Measurements from ENCODE around the gene CDYL. TPM values are rescaled to one million over a fixed set of nuclear protein-coding genes. Genes with fewer than 3 reads are reported as not detected.

CDYL gene
- total and polyA plus RNA-seq, 2 of the 4 experiments (the other 2 are of a cell fraction), result 14.2 to 92.1 TPM

DNA sequence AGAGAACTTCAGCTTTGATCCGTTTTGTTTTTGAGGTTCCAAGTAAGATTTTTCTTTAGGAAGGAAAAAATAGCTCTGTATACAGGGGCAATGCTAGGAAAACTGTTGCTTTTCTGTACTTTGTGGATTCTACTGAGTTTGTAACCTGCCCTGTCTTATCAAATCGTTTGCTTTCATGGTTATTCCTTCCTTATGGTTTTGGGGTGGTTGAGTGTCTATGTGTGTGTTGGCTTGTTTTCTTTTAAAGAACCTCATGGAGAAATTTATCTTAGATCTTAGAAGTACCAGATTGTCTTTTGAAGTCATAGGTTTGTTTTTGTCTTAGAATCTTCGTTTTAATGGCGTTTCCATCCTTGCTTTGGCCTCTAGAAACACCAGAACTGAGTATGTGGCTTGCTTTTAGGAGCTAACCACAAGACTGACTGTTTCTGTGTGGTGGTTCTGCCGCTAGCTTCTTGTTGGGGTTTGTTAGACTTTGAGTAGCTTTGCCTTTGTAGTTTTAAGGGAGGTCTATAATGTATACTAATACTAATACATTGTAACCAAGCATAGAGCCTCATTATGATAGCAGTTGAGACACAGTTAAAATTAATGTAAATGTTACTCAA, 140.9 kb downstream of the CDYL start:
- no TSS peak for BruUV-seq (replicated peaks)
- peaks cover 13% of the 10 kb centered on the region for H3K9me1 ChIP-seq (ENCODE audit: insufficient read depth, low read length)
- dilution Hi-C loops (cut with HindIII; ENCODE audit: low sequenced_read_pairs, unreplicated experiment), result no loop called here
- H2AFZ ChIP-seq (replicated peaks; ENCODE audit: low read length, poor library complexity), result no peak overlapping the region
- H3K79me1 ChIP-seq (ENCODE audit: low read depth in 1 of 2, low read length in 2 of 2), result peaks cover 19 to 71% of the 10 kb centered on the region in 2 experiments
- no peak overlapping the region for H2BK20ac ChIP-seq (ENCODE audit: low read depth, low read length)
- H4K91ac ChIP-seq (ENCODE audit: insufficient read depth, low read depth, low read length), result no peak overlapping the region
- no peak overlapping the region for H3K4me2 ChIP-seq (ENCODE audit: low read depth, low read length)
- H3K9me3 ChIP-seq (ENCODE audit: control insufficient read depth, insufficient read depth, low read length), result no peaks in the 10 kb centered on the region
- ChIA-PET CTCF (no interaction called here), POLR2A (ENCODE audit: unreplicated experiment) (no interaction called here)
- in situ Hi-C loops (cut with MboI; ENCODE audit: low sequenced_read_pairs), result no loop called here
- no peak overlapping the region for H2BK120ac ChIP-seq (ENCODE audit: low read depth, low read length)
- H4K8ac ChIP-seq (ENCODE audit: low read depth in 2 of 2, low read length in 2 of 2), result no peak overlapping the region
- no peak overlapping the region for H4K5ac ChIP-seq (ENCODE audit: low read depth, low read length)
- TF ChIP-seq BHLHE40 (IDR thresholded peaks at IDR 0.05; ENCODE audit: low read depth, low read length), result no peak
- no peak overlapping the region for H2BK15ac ChIP-seq (ENCODE audit: low read depth, low read length)
- no peak overlapping the region for H2AK9ac ChIP-seq (replicated peaks; ENCODE audit: low read depth, low read length, poor library complexity)
- H2BK5ac ChIP-seq (ENCODE audit: low read depth, low read length, poor library complexity, severe bottlenecking), result no peak overlapping the region
- no CpG with 5 or more reads among the region's 5 CpGs for WGBS, 2 experiments (ENCODE audit: extremely low coverage in 2 of 2, insufficient read length in 1 of 2)
- H2AK5ac ChIP-seq (ENCODE audit: low read depth, low read length), result no peak overlapping the region
- H3K36me3 ChIP-seq (ENCODE audit: control insufficient read depth, insufficient read depth, low read length), result peaks cover 3% of the 10 kb centered on the region; the same call in 1 of the 2 replicates
- H3K27me3 ChIP-seq (ENCODE audit: control insufficient read depth, insufficient read depth, low read length), result no peaks in the 10 kb centered on the region
- H3K9ac ChIP-seq (ENCODE audit: low read depth, low read length), result no peak overlapping the region
- H3K56ac ChIP-seq (ENCODE audit: extremely low read depth, insufficient read depth, low read length), result no peak overlapping the region
- intact Hi-C loops (cut with micrococcal nuclease), result no loop called here
- H3K23ac ChIP-seq (ENCODE audit: low read depth, low read length), result no peak overlapping the region
- H3K18ac ChIP-seq (ENCODE audit: low read depth, low read length), result no peak overlapping the region
- H3K4me3 ChIP-seq (ENCODE audit: insufficient read depth, low read depth, low read length), result no peak overlapping the region
- H3K14ac ChIP-seq (replicated peaks; ENCODE audit: low read depth, low read length), result no peak overlapping the region
- peaks cover 34% of the 10 kb centered on the region for H4K20me1 ChIP-seq (ENCODE audit: insufficient read depth, low read length)
- no peak for ATAC-seq (ENCODE audit: low read depth)
- no peak overlapping the region for H3K4ac ChIP-seq (ENCODE audit: low read depth, low read length)
- H3K27ac ChIP-seq (ENCODE audit: insufficient read depth, low read length), result no peak overlapping the region
- H3K4me1 ChIP-seq (ENCODE audit: control insufficient read depth, insufficient read depth, low read length), result peaks cover 14% of the 10 kb centered on the region
- DNase-seq, result no peak

Measured in IMR-90 (cell line).